ENCODE results near the gene HYCC2. TPM values are rescaled to one million over a fixed set of nuclear protein-coding genes. Genes with fewer than 3 reads are reported as not detected.

HYCC2 gene
- total and polyA plus RNA-seq, 2 donors (not counting 1 experiment from before 2014, with no cell fraction given) = 3.6 to 30.1 TPM

GRCh38 chr2:201114846-201115245, 43.4 kb upstream of the HYCC2 start:
- intact Hi-C loops (cut with micrococcal nuclease) = loop anchor here (5.0 kb wide), 2 partner anchors 303 to 403 kb away; partner anchors contain the start of gene BZW1
- H3K4me1 Mint-ChIP-seq = peaks cover 48% of the 10 kb centered on the region
- CTCF ChIA-PET = interaction anchor here (0.8 to 5.4 kb wide), 10 partner anchors 17 to 250 kb away, joined by 3 to 100 read pairs (median 4); partner anchors contain the start of genes CLK1, HYCC2 and NDUFB3

GRCh38 chr2:201114350-201114749, 42.9 kb upstream of the HYCC2 start:
- H4K20me1 ChIP-seq (ENCODE audit: control insufficient read depth, insufficient read depth, low read length, poor library complexity, severe bottlenecking) = no peaks in the 10 kb centered on the region
- Mint-ChIP-seq H3K4me3 (peak overlapping the region; percentile 98), H3K27me3 (no peaks in the 10 kb centered on the region), H3K27ac (peak overlapping the region; percentile 83), H3K9me3 (ENCODE audit: insufficient read depth) (no peaks in the 10 kb centered on the region), H3K4me1 (peaks cover 45% of the 10 kb centered on the region)
- peaks cover 0 to 2% of the 10 kb centered on the region in 2 experiments for H3K36me3 ChIP-seq (replicated peaks in 1 of 2; ENCODE audit: control extremely low read depth in 1 of 2, control insufficient read depth in 1 of 2, extremely low read depth in 1 of 2, insufficient read depth in 2 of 2, low read length in 1 of 2)
- DNase-seq (no peak), ATAC-seq (ENCODE audit: low read depth) (no peak)
- intact Hi-C loops (cut with micrococcal nuclease) = no loop called here
- peaks cover 0 to 5% (median 0%) of the 10 kb centered on the region in 3 donors for H3K9me3 ChIP-seq (ENCODE audit: control extremely low read depth in 1 of 3, control insufficient read depth in 2 of 3, insufficient read depth in 1 of 3, low read length in 2 of 3)
- no peak for TF ChIP-seq EZH2 (IDR thresholded peaks at IDR 0.05; ENCODE audit: borderline replicate concordance, insufficient read depth, low read depth, low read length, poor library complexity, severe bottlenecking)
- TF ChIP-seq, protein P1, sequence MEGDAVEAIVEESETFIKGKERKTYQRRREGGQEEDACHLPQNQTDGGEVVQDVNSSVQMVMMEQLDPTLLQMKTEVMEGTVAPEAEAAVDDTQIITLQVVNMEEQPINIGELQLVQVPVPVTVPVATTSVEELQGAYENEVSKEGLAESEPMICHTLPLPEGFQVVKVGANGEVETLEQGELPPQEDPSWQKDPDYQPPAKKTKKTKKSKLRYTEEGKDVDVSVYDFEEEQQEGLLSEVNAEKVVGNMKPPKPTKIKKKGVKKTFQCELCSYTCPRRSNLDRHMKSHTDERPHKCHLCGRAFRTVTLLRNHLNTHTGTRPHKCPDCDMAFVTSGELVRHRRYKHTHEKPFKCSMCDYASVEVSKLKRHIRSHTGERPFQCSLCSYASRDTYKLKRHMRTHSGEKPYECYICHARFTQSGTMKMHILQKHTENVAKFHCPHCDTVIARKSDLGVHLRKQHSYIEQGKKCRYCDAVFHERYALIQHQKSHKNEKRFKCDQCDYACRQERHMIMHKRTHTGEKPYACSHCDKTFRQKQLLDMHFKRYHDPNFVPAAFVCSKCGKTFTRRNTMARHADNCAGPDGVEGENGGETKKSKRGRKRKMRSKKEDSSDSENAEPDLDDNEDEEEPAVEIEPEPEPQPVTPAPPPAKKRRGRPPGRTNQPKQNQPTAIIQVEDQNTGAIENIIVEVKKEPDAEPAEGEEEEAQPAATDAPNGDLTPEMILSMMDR (IDR thresholded peaks at IDR 0.05) = no peak
- WGBS (ENCODE audit: insufficient coverage) = 100% methylated on average over 2 of the region's 4 CpGs
- no peak overlapping the region for H3K9ac ChIP-seq (ENCODE audit: low read length)
- CTCF ChIA-PET = interaction anchor here (1.8 to 5.4 kb wide), 3 partner anchors 45 to 118 kb away, joined by 4 to 100 read pairs (median 69); no protein-coding TSS in a partner anchor
- H3K27ac ChIP-seq (ENCODE audit: low read length in 2 of 2) = peak overlapping the region in 1 of 2 donors; percentile 16
- peak overlapping the region; percentile 87 for H3K4me2 ChIP-seq (replicated peaks; ENCODE audit: low read depth, low read length, poor library complexity, severe bottlenecking)
- H2AFZ ChIP-seq (ENCODE audit: insufficient read depth, low read depth, low read length, poor library complexity, severe bottlenecking) = no peak overlapping the region
- POLR2A ChIA-PET = no interaction called here
- no peaks in the 10 kb centered on the region for H3K27me3 ChIP-seq (replicated peaks in 1 of 4; ENCODE audit: control extremely low read depth in 1 of 4, control insufficient read depth in 3 of 4, insufficient read depth in 4 of 4, low read length in 3 of 4)
- peaks cover 33% of the 10 kb centered on the region for H3K79me2 ChIP-seq (ENCODE audit: control insufficient read depth, insufficient read depth, low read length)
- H3K4me1 ChIP-seq (ENCODE audit: control insufficient read depth in 2 of 2, insufficient read depth in 2 of 2, low read length in 2 of 2) = peaks cover 24 to 38% of the 10 kb centered on the region in 2 donors
- H3K4me3 ChIP-seq (ENCODE audit: control extremely low read depth in 1 of 5, extremely low read depth in 1 of 5, insufficient read depth in 1 of 5, low read depth in 2 of 5, low read length in 4 of 5) = peak overlapping the region in 1 of 5 experiments; percentile 93

More at GRCh38 chr2:201114846-201115245, 43.4 kb upstream of the HYCC2 start:
- peaks cover 0 to 2% of the 10 kb centered on the region in 2 experiments for H3K36me3 ChIP-seq (replicated peaks in 1 of 2; ENCODE audit: control extremely low read depth in 1 of 2, control insufficient read depth in 1 of 2, extremely low read depth in 1 of 2, insufficient read depth in 2 of 2, low read length in 1 of 2)
- Mint-ChIP-seq H3K27ac (peak overlapping the region; percentile 83), H3K4me3 (peak overlapping the region; percentile 98), H3K9me3 (ENCODE audit: insufficient read depth) (no peaks in the 10 kb centered on the region), H3K27me3 (no peaks in the 10 kb centered on the region)
- TF ChIP-seq, protein P1 (IDR thresholded peaks at IDR 0.05) = no peak
- TF ChIP-seq EZH2 (IDR thresholded peaks at IDR 0.05; ENCODE audit: borderline replicate concordance, insufficient read depth, low read depth, low read length, poor library complexity, severe bottlenecking) = no peak
- H3K27me3 ChIP-seq (replicated peaks in 1 of 4; ENCODE audit: control extremely low read depth in 1 of 4, control insufficient read depth in 3 of 4, insufficient read depth in 4 of 4, low read length in 3 of 4) = no peaks in the 10 kb centered on the region
- H3K9me3 ChIP-seq (ENCODE audit: control extremely low read depth in 1 of 3, control insufficient read depth in 2 of 3, insufficient read depth in 1 of 3, low read length in 2 of 3) = peaks cover 0 to 5% (median 0%) of the 10 kb centered on the region in 3 donors
- peak overlapping the region; percentile 99 for H3K9ac ChIP-seq (ENCODE audit: low read length)
- peak overlapping the region; percentile 87 for H3K4me2 ChIP-seq (replicated peaks; ENCODE audit: low read depth, low read length, poor library complexity, severe bottlenecking)
- H4K20me1 ChIP-seq (ENCODE audit: control insufficient read depth, insufficient read depth, low read length, poor library complexity, severe bottlenecking) = no peaks in the 10 kb centered on the region
- H2AFZ ChIP-seq (ENCODE audit: insufficient read depth, low read depth, low read length, poor library complexity, severe bottlenecking) = no peak overlapping the region
- peaks cover 29 to 41% of the 10 kb centered on the region in 2 donors for H3K4me1 ChIP-seq (ENCODE audit: control insufficient read depth in 2 of 2, insufficient read depth in 2 of 2, low read length in 2 of 2)
- peak overlapping the region in 1 of 5 experiments; percentile 93 for H3K4me3 ChIP-seq (ENCODE audit: control extremely low read depth in 1 of 5, extremely low read depth in 1 of 5, insufficient read depth in 1 of 5, low read depth in 2 of 5, low read length in 4 of 5)
- POLR2A ChIA-PET = interaction anchor here (0.7 to 1.2 kb wide), 3 partner anchors 46 to 336 kb away, joined by 3 to 5 read pairs (median 3); partner anchors contain the start of gene TRAK2
- ATAC-seq (ENCODE audit: low read depth) = no peak
- H3K79me2 ChIP-seq (ENCODE audit: control insufficient read depth, insufficient read depth, low read length) = peaks cover 38% of the 10 kb centered on the region
- DNase-seq = no peak
- H3K27ac ChIP-seq (ENCODE audit: low read length in 2 of 2) = peak overlapping the region in 1 of 2 donors; percentile 94

All from B cell (primary cell).